ENCODE results near the gene CA11. TPM values are rescaled to one million over a fixed set of nuclear protein-coding genes. Genes with fewer than 3 reads are reported as not detected.
A peak's percentile ranks its signal among the peaks of the same experiment; 100 is the strongest.

CA11 gene
- total and polyA plus RNA-seq, 8 donors, result 2.6 to 15.2 (median 5.6) TPM

DNA sequence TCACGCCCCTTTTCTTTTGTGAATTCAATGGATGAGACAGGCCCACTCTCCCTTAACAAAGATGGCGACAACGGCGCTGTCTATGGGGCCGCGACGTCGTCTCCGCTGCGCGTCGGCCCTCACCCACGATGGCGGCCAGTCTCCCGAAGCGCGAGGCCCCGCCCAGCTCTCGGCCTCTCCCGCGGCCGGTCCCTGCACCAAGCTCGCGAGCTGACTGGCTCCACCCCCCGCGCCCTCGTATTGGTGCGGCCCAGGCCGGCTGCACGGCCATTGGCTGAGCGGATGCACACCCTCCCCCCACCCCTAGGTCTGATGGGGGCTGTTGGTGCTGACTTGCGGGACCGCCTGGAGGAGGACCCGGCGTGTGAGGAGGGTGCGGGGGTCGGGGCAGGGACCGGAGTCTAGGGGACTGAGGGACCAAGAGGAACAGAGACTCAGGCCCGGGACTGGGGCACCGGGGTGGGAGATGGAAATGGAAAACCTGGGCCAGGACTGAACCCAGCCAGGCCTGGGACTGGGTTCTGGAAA, 21.9 kb downstream of the CA11 start:
- FAIRE-seq (peak; percentile 91), ATAC-seq (peak; percentile 81 to 87 (median 84)), DNase-seq (peak; percentile 97 to 98 (median 98))
- no peaks in the 10 kb centered on the region for H3K9me3 ChIP-seq
- H3K4me1 ChIP-seq, result peaks cover 0 to 17% (median 0%) of the 10 kb centered on the region in 3 donors
- 1% methylated on average over 39 to 40 of the region's 40 CpGs for WGBS, 2 donors
- H3K27me3 ChIP-seq, result no peaks in the 10 kb centered on the region
- TF ChIP-seq, protein P1, sequence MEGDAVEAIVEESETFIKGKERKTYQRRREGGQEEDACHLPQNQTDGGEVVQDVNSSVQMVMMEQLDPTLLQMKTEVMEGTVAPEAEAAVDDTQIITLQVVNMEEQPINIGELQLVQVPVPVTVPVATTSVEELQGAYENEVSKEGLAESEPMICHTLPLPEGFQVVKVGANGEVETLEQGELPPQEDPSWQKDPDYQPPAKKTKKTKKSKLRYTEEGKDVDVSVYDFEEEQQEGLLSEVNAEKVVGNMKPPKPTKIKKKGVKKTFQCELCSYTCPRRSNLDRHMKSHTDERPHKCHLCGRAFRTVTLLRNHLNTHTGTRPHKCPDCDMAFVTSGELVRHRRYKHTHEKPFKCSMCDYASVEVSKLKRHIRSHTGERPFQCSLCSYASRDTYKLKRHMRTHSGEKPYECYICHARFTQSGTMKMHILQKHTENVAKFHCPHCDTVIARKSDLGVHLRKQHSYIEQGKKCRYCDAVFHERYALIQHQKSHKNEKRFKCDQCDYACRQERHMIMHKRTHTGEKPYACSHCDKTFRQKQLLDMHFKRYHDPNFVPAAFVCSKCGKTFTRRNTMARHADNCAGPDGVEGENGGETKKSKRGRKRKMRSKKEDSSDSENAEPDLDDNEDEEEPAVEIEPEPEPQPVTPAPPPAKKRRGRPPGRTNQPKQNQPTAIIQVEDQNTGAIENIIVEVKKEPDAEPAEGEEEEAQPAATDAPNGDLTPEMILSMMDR (IDR thresholded peaks at IDR 0.05), result no peak
- intact Hi-C loops (cut with DNase I), result no loop called here
- no peaks in the 10 kb centered on the region for H3K36me3 ChIP-seq
- H3K27ac ChIP-seq, result peak overlapping the region; percentile 42 to 69 (median 53)
- H3K4me3 ChIP-seq, result peak overlapping the region; percentile 4 to 51 (median 24)

GRCh38 chr19:48623556-48624066, 22.4 kb downstream of the CA11 start:
- peaks cover 0 to 17% (median 0%) of the 10 kb centered on the region in 3 donors for H3K4me1 ChIP-seq
- intact Hi-C loops (cut with DNase I), result no loop called here
- no peaks in the 10 kb centered on the region for H3K36me3 ChIP-seq
- no peaks in the 10 kb centered on the region for H3K9me3 ChIP-seq
- H3K4me3 ChIP-seq, result peak overlapping the region in 2 of 4 donors; percentile 30 to 51
- TF ChIP-seq, protein P1 (IDR thresholded peaks at IDR 0.05), result no peak
- no peak for ATAC-seq
- no peaks in the 10 kb centered on the region for H3K27me3 ChIP-seq
- no peak for DNase-seq
- H3K27ac ChIP-seq, result peak overlapping the region; percentile 20 to 69 (median 40)
- FAIRE-seq, result no peak
- 27 to 28% methylated on average over 8 of the region's 8 CpGs for WGBS, 2 donors

DNA sequence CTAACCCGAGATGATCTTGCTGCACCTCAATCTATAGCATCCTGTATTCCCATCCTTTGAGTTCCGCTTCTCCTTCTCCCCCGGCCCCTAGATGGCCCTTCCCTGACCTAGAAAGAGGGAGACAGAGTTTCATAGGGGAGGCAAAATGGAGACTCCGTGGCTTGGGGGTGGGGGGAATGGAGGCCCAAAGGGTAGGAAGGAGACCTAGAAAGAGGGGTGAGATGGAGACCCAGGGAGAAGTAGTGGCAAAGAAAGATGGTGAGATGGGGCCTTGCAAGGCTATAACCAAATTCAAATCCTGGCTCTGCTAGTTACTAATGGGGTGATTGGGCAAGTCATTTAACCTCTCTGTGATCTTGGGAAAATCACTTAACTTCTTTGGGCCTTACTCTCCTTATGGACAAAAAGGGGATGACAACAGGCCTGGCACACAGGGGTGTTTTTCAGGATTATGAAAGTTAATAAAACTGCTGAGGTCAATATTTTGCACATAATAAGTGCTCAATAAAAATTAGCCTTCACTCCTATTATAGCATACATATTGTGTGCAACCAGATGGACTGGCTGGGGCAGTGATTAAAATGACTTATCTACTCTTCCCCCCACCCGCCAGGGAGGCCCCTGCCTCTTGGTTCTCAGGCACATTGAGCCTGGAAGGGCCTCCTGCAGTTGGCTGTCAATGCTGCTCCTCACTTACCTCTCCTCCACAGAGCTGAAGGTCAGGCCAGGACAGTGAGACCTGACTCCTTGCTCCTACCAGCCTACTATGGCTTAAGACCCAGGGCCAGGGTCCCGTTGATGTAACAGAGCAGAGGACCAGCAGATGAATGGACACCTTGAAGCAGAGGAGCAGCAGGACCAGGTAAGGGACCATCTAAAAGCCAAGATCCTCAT, 26.0 kb downstream of the CA11 start:
- TF ChIP-seq, protein P1 (IDR thresholded peaks at IDR 0.05), result no peak
- H3K4me3 ChIP-seq, result peak overlapping the region; percentile 13 to 68 (median 50)
- no peaks in the 10 kb centered on the region for H3K9me3 ChIP-seq
- no peaks in the 10 kb centered on the region for H3K27me3 ChIP-seq
- no peak for ATAC-seq
- H3K36me3 ChIP-seq, result peaks cover 0 to 24% (median 20%) of the 10 kb centered on the region in 3 donors
- 26 to 30% methylated on average over 6 of the region's 6 CpGs for WGBS, 2 donors
- peak in 2 of 6 donors; percentile 34 to 36 for DNase-seq
- peak overlapping the region; percentile 73 to 89 (median 80) for H3K27ac ChIP-seq
- intact Hi-C loops (cut with DNase I), result no loop called here
- no peak for FAIRE-seq
- H3K4me1 ChIP-seq, result peaks cover 8 to 31% (median 12%) of the 10 kb centered on the region in 3 donors

- intact Hi-C loops (cut with DNase I), result no loop called here
These were observed 26.9 kb downstream of the CA11 start, which contains the start of the genes RPL18 and SPHK2 for GRCh38 chr19:48618916-48619691. Gene RPL18, minus strand, starts transcription at chr19:48619178. Its CDS starts 35 bp downstream, at chr19:48619143. Gene SPHK2, plus strand, starts transcription at chr19:48619506. Its CDS starts 1,009 bp downstream, at chr19:48620515.

More at GRCh38 chr19:48618916-48619691, 26.9 kb downstream of the CA11 start, which contains the start of the genes RPL18 and SPHK2:
- Histone ChIP-seq H3K4me1 (peaks cover 8 to 31% (median 12%) of the 10 kb centered on the region in 3 donors), H3K27me3 (no peaks in the 10 kb centered on the region), H3K27ac (peak within 1 kb of the TSS; percentile 73 to 89 (median 80)), H3K4me3 (peak within 1 kb of the TSS; percentile 63 to 93 (median 76)), H3K9me3 (no peaks in the 10 kb centered on the region), H3K36me3 (peaks cover 0 to 24% (median 22%) of the 10 kb centered on the region in 3 donors)
- WGBS, 2 donors, result 0% methylated on average over 67 to 69 of the region's 69 CpGs
- ATAC-seq (peak; percentile 83 to 88 (median 86)), DNase-seq (peak; percentile 97 to 99 (median 98)), FAIRE-seq (peak; percentile 75)
- TF ChIP-seq, protein P1 (IDR thresholded peaks at IDR 0.05), result no peak

Data from pancreas (tissue), 10 donors.